Tibial artery (tissue), 4 donors: ENCODE results near the gene SLC5A9.

Experiments used
- DNase-seq, 2 donors: peaks; one replicate each; pipeline ENCODE4 v3.0.0-alpha.2; 2019
- H3K27ac ChIP-seq, 2 donors: fragments of 200-600 bp; sonication (generic) in 1 of 2; 1 replicate in 1 of 2; 2 replicates in 1 of 2; pipeline ENCODE4 v1.5.1; 2018 to 2019; ENCODE audit warnings: mild to moderate bottlenecking in 1 of 2
- H3K27me3 ChIP-seq, 2 donors: fragments of 200-600 bp; sonication (generic) in 1 of 2; one replicate each; pipeline versions ENCODE4 v1.5.1 to v1.6.0; 2016 to 2019
- H3K36me3 ChIP-seq, 3 donors: fragments of 200-600 bp; sonication (generic) in 2 of 3; one replicate each; pipeline ENCODE4 v1.5.1; 2016 to 2019; ENCODE audit warnings: mild to moderate bottlenecking in 2 of 3
- H3K4me1 ChIP-seq, 4 donors: fragments of 200-600 bp; sonication (generic) in 2 of 4; 1 replicate in 3 of 4; 2 replicates in 1 of 4; pipeline ENCODE4 v1.5.1; 2016 to 2019
- H3K4me3 ChIP-seq, 2 donors: fragments of 200-600 bp; sonication (generic) in 1 of 2; 1 replicate in 1 of 2; 2 replicates in 1 of 2; pipeline ENCODE4 v1.5.1; 2018 to 2019; ENCODE audit warnings: mild to moderate bottlenecking in 2 of 2
- H3K9me3 ChIP-seq, 3 donors: fragments of 200-600 bp; sonication (generic) in 1 of 3; one replicate each; pipeline ENCODE4 v1.5.1; 2016 to 2019
- intact Hi-C: fragments of 100-400 bp; cut with DNase I; formaldehyde crosslinking; loops from one replicate; pipeline ENCODE4 v1.15.0; 2023; ENCODE audit warnings: low total_unique reads
- TF ChIP-seq, protein P1 (sequence below), 2 experiments: fragments of 200-600 bp in 1 of 2; fragments of 450-650 bp in 1 of 2; IDR thresholded peaks; one replicate each; pipeline ENCODE4 v1.5.1; 2017 to 2019; ENCODE audit warnings: antibody characterized with exemption in 2 of 2, mild to moderate bottlenecking in 1 of 2, moderate library complexity in 1 of 2

Gene SLC5A9

DNA sequence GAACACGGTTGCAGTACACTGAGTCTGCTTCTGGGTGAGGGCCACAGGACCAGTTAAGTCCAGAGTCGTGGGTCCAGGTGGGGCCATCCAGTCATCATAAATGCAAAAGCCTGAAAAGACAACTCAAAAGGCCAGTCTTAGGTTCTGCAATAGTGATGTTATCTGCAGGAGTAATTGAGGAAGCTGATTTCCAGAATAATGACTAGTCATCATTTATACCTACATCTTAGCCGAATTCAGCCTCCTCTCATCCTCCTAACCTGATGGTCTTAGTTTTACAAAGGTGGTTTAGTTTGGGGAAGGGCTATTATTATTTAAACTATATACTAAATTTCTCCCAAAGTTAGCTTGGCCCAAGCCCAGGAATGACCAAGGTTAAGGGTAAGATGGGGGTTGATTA, 23.5 kb upstream of the SLC5A9 start:
- H3K4me3 ChIP-seq = no peak overlapping the region
- no peak overlapping the region for H3K27ac ChIP-seq
- peaks cover 0 to 12% (median 8%) of the 10 kb centered on the region in 4 donors for H3K4me1 ChIP-seq
- no peaks in the 10 kb centered on the region for H3K36me3 ChIP-seq
- intact Hi-C loops = no loop called here
- no peak for DNase-seq
- TF ChIP-seq, protein P1, sequence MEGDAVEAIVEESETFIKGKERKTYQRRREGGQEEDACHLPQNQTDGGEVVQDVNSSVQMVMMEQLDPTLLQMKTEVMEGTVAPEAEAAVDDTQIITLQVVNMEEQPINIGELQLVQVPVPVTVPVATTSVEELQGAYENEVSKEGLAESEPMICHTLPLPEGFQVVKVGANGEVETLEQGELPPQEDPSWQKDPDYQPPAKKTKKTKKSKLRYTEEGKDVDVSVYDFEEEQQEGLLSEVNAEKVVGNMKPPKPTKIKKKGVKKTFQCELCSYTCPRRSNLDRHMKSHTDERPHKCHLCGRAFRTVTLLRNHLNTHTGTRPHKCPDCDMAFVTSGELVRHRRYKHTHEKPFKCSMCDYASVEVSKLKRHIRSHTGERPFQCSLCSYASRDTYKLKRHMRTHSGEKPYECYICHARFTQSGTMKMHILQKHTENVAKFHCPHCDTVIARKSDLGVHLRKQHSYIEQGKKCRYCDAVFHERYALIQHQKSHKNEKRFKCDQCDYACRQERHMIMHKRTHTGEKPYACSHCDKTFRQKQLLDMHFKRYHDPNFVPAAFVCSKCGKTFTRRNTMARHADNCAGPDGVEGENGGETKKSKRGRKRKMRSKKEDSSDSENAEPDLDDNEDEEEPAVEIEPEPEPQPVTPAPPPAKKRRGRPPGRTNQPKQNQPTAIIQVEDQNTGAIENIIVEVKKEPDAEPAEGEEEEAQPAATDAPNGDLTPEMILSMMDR (IDR thresholded peaks at IDR 0.05) = no peak
- H3K9me3 ChIP-seq = no peaks in the 10 kb centered on the region
- H3K27me3 ChIP-seq = no peaks in the 10 kb centered on the region

DNA sequence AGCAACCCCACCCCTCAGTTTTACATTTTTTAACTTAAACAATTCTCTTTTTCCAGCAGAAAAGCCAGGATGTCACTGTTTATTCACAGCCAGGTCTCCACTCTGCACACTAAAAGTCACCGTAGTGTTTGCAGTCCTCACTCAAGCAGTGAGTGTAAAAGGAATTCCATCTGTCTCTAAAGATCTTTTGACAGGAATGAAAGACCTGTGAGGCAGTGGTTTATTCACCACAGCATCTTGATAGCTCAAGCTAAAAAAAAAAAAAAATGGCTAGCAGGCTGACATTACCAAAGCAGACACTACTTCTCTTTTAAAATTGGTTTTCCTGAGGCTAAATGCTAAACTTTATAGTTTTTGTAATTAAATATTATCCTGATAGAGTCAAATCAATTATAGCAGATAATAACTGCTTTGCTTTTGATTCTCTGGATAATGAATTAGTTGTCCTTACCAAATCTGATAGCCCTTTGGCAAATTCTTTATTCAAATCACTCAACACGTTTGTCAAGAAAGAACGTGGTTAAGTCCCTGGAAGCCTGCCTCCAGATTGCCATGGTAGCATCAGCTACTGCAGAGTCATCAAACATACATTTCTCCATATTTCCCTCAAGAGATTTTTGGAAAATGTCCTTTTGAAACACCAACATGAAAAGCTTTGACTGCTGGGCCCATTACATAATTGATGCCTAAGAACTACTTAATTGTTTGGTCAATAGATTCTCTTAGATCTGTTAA, 22.2 kb upstream of the SLC5A9 start:
- Histone ChIP-seq H3K4me3 (no peak overlapping the region), H3K27ac (no peak overlapping the region), H3K36me3 (no peaks in the 10 kb centered on the region), H3K9me3 (no peaks in the 10 kb centered on the region), H3K27me3 (no peaks in the 10 kb centered on the region), H3K4me1 (peaks cover 0 to 12% (median 8%) of the 10 kb centered on the region in 4 donors)
- intact Hi-C loops = loop anchor here (5.0 kb wide), 1 partner anchor 463 kb away; no protein-coding TSS in a partner anchor
- DNase-seq = no peak
- TF ChIP-seq, protein P1 (IDR thresholded peaks at IDR 0.05) = no peak

DNA sequence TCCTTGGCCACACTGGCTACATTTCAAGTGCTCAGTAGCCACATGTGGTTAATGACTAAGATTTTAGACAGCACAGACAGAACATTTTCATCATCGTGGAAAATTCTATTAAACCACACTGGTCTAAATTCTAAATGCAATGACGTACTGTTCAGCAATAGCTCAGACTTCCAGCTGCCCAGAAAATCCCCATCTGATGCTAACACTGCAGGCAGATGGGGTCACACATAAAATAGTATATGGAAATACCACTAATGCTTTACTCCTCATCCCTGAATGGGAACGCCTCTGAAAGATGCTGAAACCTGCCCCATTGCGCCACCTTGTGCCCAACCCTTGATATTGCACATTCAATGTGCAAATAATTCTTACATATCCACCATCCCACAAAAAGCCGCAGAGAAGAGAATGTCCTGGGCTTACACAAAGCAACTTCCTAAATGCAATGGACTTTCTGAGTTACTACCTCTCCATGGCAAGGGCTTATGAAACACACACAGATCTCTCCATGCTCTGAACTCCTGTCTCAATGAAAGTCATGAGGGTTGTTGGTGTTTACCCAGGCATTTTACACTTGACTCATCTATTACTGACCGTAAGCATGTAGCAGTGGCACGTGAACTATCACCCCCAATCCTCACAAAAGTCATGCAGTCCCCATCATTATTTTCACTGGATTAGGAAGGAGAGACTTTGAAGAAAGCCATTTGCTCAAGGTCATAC, 20.3 kb upstream of the SLC5A9 start:
- H3K27me3 ChIP-seq = no peaks in the 10 kb centered on the region
- H3K9me3 ChIP-seq = no peaks in the 10 kb centered on the region
- H3K4me1 ChIP-seq = peaks cover 0 to 12% (median 8%) of the 10 kb centered on the region in 4 donors
- peak overlapping the region in 1 of 2 donors; percentile 3 for H3K27ac ChIP-seq
- peak; percentile 69 to 80 for DNase-seq
- intact Hi-C loops = loop anchor here (2.0 to 5.0 kb wide), 2 partner anchors 93 to 465 kb away; no protein-coding TSS in a partner anchor
- H3K4me3 ChIP-seq = no peak overlapping the region
- H3K36me3 ChIP-seq = no peaks in the 10 kb centered on the region
- TF ChIP-seq, protein P1 (IDR thresholded peaks at IDR 0.05) = peak; percentile 78 to 80

DNA sequence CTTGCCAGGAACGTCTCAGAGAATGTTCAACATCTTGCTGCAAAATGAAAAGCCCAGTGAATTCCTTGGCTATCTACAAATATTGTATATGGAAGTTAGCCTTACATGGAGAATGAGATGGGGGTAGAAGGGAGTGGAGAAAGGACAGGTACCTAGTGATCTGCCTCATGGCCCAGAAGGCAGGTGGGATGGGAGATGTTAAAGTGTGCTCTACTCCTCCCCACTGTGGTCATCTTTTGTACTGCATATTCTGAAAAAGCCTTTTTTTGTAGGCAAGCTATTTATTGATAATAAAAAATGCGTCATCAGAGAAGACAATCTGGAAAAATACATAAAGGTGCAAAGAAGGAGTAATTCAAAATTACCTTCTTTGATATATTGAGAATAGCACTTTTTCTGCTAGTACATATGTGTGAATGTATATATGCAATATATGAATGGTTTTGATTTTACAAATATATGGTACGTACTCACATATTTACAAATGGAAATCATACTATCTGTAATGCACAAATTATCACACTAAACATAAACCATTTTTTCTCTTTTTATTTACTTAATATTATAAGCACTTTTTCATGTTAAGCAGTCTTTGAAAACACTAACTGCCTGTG, 19.1 kb upstream of the SLC5A9 start:
- H3K4me1 ChIP-seq = peaks cover 0 to 12% (median 8%) of the 10 kb centered on the region in 4 donors
- no peak for DNase-seq
- intact Hi-C loops = loop anchor here (2.0 to 5.0 kb wide), 2 partner anchors 95 to 466 kb away; no protein-coding TSS in a partner anchor

DNA sequence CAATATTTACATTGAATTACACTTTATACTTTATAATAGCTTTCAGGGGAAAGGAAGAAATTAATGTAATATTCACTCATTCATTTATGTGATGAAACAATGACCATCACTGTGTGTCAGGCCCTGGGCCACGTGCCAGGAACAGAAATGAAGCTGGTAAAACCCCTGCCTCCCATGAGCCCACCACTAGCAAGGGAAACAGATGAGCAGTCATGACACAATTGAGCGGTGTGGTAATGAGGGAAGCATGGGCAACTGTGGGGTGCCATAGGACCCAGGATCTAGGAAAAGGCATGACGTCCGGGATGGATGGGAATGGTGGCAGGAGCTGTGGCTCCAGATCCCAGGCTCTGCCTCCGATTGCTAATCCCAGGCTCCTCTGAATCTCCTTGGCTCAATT, 17.0 kb upstream of the SLC5A9 start:
- intact Hi-C loops = no loop called here
- TF ChIP-seq, protein P1 (IDR thresholded peaks at IDR 0.05) = no peak
- Histone ChIP-seq H3K27ac (no peak overlapping the region), H3K4me1 (peaks cover 0 to 12% (median 8%) of the 10 kb centered on the region in 4 donors), H3K4me3 (no peak overlapping the region), H3K27me3 (no peaks in the 10 kb centered on the region), H3K36me3 (no peaks in the 10 kb centered on the region), H3K9me3 (no peaks in the 10 kb centered on the region)
- DNase-seq = no peak

More for the DNA sequence above, 19.1 kb upstream of the SLC5A9 start:
- Histone ChIP-seq H3K36me3 (no peaks in the 10 kb centered on the region), H3K27me3 (no peaks in the 10 kb centered on the region), H3K4me3 (no peak overlapping the region), H3K9me3 (no peaks in the 10 kb centered on the region), H3K27ac (no peak overlapping the region)
- TF ChIP-seq, protein P1 (IDR thresholded peaks at IDR 0.05) = peak; percentile 61 to 66
